Activated gamma-delta T cell treated with anti-CD3 and anti-CD28 coated beads, Interleukin-2, amount 50 U/mL, for 16 hours (primary cell): ENCODE data around the gene PALLD.

Experiments
- DNase-seq: peaks from one replicate; pipeline ENCODE4 v3.0.0-alpha.2; 2020; ENCODE audit warnings: low read depth

Gene PALLD

DNA sequence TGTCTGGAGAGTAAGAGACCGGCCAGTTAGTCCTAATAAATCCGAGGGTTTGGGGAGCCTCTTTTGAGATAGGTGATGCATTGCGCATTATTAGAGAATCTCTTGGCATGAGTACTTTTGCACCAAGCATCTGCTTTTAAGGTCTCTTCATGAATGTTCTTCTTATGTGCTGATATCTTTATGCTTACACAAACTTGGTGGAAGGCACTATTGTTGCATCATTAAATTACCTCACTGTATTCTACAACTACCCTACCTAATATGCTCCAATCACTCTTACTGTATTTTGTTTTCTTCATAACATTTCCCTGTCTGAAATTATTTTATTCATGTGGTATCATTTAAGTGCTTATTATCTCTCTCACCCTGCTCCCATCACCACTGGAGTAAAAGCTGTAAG lies 151.6 kb downstream of the PALLD start:
- DNase-seq, result no peak

DNA sequence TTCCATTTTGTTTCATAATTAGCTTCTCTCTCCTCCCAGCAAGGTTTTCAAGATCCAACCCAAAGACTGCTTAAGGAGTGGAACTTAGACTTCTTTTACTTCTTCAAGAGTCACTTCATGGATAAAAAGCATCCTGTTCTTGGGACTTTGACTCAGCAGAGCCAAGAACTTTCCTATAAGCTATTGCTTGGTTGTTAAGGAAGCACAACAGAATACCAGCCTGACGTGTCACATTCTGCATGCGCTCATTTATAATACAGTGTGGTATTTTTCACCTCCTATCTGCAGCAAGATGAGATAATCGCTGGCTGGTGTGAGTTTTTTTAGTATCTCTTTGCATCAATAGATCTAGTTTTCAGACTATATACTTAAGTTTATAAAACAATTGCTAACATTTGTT lies 152.1 kb downstream of the PALLD start:
- DNase-seq, result no peak

GRCh38 chr4:168651374-168651773 lies 154.5 kb downstream of the PALLD start:
- no peak for DNase-seq

GRCh38 chr4:168651864-168652263 lies 155.0 kb downstream of the PALLD start:
- DNase-seq, result no peak

DNA sequence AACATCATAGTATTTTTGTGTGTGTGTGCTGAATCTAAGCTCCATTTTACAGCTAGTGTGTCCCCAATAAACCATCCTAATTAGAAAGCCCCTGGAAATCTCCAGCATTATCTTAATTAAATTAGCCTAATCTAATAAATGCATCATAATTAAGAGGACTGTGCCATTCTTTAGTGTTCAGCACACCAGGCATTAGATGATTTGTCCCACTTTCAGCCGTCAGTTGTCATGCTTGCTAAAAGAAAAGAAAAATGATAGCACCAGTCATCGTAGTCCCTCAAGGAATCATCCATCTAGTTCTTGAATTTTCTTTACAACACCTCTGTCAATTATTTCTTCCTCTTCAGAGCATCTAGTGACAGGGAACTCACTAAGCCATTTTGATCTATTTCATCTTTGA lies 155.9 kb downstream of the PALLD start:
- no peak for DNase-seq

GRCh38 chr4:168654104-168654847 lies 157.4 kb downstream of the PALLD start:
- no peak for DNase-seq

DNA sequence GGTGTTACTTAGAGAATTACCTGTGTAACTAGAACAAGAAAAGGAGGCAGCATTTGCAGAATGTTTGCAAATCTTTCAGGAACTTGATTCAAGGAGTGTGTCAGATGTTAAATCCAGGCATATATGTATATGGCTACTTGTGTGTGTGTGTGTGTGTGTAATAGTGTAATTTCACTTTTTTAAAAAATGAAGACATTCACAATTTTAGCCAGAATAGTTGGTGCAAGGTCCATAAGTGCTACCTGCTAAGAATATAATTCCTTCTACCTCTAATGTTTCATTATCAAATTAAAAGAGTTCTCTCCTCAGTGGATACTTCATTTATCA lies 158.0 kb downstream of the PALLD start:
- DNase-seq, result no peak

GRCh38 chr4:168655182-168655581 lies 158.3 kb downstream of the PALLD start:
- no peak for DNase-seq

GRCh38 chr4:168656055-168656660 lies 159.3 kb downstream of the PALLD start:
- no peak for DNase-seq

DNA sequence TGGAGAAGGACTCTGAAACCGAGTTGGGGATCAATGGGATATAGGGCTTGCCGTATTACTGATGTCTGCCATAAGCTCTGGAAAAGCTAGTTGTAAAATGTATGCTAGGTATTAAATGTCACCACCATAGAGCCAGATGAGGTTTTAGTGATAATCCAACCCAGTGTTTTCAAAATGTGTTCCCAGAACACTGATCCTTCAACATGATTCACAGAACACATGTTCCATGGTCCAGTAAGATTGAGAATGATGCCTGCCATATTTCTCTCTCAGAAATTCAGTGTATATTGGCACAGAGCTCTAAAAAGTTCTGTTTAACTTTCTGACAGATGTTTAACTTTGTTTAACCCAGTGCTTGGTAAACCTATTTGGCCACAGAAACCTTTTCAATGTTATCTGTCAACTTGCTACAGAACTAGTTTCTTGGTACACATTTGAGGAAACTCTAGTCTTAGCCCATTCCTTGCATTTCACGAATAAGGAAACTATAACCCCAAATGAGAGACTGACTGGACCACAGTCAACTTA lies 160.2 kb downstream of the PALLD start:
- DNase-seq, result no peak

GRCh38 chr4:168658751-168659150 lies 161.9 kb downstream of the PALLD start:
- no peak for DNase-seq

DNA sequence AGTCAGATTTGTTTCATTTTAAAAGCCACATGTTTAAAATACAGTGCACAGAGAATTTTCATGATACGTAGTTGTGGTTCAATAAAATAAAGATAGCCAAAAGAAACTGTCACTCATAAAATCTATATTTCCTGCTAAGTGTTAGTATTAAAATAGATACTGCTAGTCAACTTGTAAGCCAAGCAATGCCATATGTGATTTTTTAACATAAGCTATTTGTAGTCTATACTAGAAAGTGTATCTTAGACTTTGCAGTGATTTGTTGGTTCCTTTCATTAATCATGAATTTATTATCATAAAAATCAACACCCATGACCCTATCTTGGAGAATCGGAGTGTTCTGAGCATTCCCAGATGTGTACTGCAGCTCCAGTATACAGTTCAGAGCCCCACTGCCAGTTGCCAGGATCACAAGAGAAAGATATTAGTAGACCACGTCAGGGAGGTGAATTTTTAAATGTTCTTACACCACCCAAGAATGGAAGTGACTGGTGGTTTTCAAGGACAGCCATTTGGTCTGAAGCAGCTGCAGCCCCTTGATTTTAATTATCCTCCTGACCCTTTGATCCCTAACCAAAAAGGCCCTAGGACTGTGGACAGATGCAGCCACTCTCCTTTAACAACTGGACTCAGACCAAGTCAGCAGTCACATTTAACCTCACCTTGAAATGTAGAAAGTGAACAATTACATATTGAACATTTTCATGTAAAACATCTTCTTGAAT lies 163.1 kb downstream of the PALLD start:
- DNase-seq, result no peak

- DNase-seq, result no peak
Measured at GRCh38 chr4:168662297-168662984, 165.6 kb downstream of the PALLD start.

- no peak for DNase-seq
Measured at GRCh38 chr4:168664242-168664891, 167.5 kb downstream of the PALLD start.

GRCh38 chr4:168666531-168666930 lies 169.7 kb downstream of the PALLD start:
- no peak for DNase-seq

DNA sequence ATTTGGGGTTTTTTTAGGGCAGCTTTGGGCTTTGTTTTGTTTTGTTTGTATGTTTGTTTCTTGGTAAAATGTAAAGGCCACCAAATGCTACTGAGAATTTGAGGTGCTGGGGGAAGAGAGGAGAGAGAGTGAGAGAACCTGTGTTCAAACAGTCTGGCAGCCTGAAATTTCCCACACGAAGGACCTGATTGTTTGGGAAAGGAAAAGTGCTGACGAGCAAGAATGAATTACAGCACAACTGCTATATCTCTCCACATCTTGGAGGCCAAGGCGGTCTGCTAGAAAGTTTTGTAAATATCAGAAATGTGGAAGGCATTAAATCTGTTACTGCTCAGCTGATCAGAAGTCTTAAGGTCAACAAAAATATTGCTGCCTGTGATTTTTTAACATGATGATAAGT lies 170.5 kb downstream of the PALLD start:
- DNase-seq, result no peak

DNA sequence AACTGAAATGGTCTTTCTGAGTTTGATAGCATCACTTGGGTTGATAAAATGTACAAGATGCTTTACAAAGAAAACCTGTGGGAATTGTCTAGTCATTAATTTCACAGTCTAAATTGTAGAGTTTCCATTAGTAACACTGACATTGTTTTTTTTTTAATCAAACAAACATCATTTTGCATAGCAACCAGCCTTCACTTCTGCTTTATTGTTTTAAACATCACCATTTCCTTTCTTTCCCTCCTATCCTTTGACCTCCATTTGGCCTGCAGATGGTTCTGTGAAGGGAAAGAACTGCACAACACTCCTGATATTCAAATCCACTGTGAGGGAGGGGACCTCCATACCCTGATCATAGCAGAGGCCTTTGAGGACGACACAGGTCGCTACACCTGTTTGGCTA lies 171.1 kb downstream of the PALLD start:
- no peak for DNase-seq

- DNase-seq, result no peak
Measured at GRCh38 chr4:168673476-168673875, 176.6 kb downstream of the PALLD start.

DNA sequence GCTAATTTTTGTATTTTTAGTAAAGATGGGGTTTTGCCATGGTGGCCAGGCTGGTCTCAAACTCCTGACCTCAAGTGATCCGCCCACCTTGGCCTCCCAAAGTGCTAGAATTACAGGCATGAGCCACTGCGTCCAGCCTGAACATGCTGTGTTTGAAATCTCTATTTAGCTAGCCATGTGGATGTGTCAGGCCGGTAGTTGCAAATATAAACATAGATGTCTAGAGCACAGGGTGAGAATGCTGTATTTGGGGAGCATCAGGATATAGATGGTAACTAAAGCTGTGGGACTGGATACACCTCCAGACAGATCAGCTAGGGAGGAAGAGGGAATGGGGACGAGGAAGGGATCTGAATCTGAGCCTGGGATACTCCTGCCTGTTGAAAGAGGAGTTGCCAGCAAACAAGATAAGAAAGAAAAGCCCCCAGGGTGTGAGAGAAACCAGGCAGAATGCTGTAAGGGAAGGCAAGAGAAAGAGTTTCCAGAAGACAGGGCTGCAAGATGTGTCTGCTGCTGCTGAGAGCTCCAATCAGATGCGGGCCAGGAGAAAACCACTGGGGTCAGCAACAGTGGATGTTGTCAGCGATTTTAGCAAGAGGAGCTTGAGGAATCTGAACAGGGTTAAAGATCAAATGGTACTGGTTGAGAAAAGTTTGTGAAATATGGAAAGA lies 177.4 kb downstream of the PALLD start:
- no peak for DNase-seq

- no peak for DNase-seq
Measured at GRCh38 chr4:168674866-168675265, 178.0 kb downstream of the PALLD start.

GRCh38 chr4:168677063-168677462 lies 180.2 kb downstream of the PALLD start:
- DNase-seq, result no peak

DNA sequence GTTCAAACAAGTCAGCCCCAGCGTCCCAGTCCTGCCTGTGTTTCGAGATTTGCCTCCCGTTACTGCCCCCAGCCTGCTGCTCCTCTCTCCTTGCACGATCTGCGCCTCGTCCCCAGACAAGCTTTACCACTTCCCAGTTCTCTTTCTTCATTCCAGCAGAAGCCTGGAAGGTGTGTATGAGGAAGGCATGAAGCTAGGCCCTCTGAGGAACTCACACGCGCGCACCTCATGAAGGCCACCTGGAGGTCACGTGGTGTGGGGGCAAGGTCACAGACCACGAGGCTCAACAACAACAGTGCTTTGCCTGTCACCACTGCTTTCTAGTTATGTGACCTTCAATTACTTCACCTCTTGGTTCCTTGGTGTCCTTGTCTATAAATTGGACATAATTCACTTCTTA lies 181.0 kb downstream of the PALLD start:
- DNase-seq, result no peak
